Heart right ventricle (tissue), 16 donors: Measurements from ENCODE around the gene CD99L2. TPM values are rescaled to one million over a fixed set of nuclear protein-coding genes. Genes with fewer than 3 reads are reported as not detected.

Experiments
- ATAC-seq, 8 donors: fragments of 200-7000 bp; cut with Tn5 transposase; one replicate each; pipeline ENCODE4 v1.9.1; 2020; ENCODE audit warnings: mild to moderate bottlenecking in 8 of 8, moderate library complexity in 8 of 8, moderate number of reproducible peaks in 1 of 8
- DNase-seq, 2 donors: peaks; one replicate each; pipeline ENCODE4 v3.0.0-alpha.2; 2020
- H3K27ac ChIP-seq, 10 donors: fragments of 200-600 bp; sonication (generic) in 2 of 10; one replicate each; pipeline versions ENCODE4 v1.5.0 to v1.8.0; 2020 to 2022; ENCODE audit warnings: mild to moderate bottlenecking in 3 of 10
- H3K27me3 ChIP-seq, 7 donors: fragments of 200-600 bp; one replicate each; pipeline ENCODE4 v1.8.0; 2021 to 2022; ENCODE audit warnings: mild to moderate bottlenecking in 2 of 7
- H3K36me3 ChIP-seq, 9 donors: fragments of 200-600 bp; sonication (generic) in 1 of 9; one replicate each; pipeline versions ENCODE4 v1.5.0 to v1.8.0; 2020 to 2022; ENCODE audit warnings: mild to moderate bottlenecking in 2 of 9
- H3K4me1 ChIP-seq, 9 donors: fragments of 200-600 bp; sonication (generic) in 1 of 9; one replicate each; pipeline versions ENCODE4 v1.5.0 to v1.8.0; 2020 to 2022; ENCODE audit warnings: mild to moderate bottlenecking in 4 of 9
- H3K4me3 ChIP-seq, 10 donors: fragments of 200-600 bp; sonication (generic) in 2 of 10; one replicate each; pipeline versions ENCODE4 v1.5.0 to v1.8.0; 2020 to 2022; ENCODE audit warnings: mild to moderate bottlenecking in 7 of 10, moderate library complexity in 2 of 10
- H3K9me3 ChIP-seq, 11 donors: fragments of 200-600 bp in 10 of 11; sonication (generic) in 2 of 11; one replicate each; pipeline versions ENCODE4 v1.5.0 to v1.8.0; 2013 to 2022; ENCODE audit warnings: mild to moderate bottlenecking in 2 of 11, control low read depth in 1 of 11, moderate library complexity in 1 of 11
- CTCF ChIP-seq, 9 donors: fragments of 200-600 bp; sonication (generic) in 2 of 9; IDR thresholded peaks; one replicate each; pipeline versions ENCODE4 v1.5.0 to v1.8.0; 2021 to 2022; ENCODE audit warnings: antibody characterized with exemption in 9 of 9, mild to moderate bottlenecking in 5 of 9, moderate library complexity in 1 of 9
- WGBS, 2 donors: extraction: QIAGEN DNeasy Blood & Tissue Kit; methylation state at CpG; one replicate each; pipeline ENCODE4 v1.1.7; 2013; ENCODE audit warnings: inconsistent platforms in 1 of 2; 5-methylcytosine and 5-hydroxymethylcytosine counted together
- intact Hi-C, 10 donors: fragments of 100-400 bp; cut with DNase I; formaldehyde crosslinking; loops; one replicate each; pipeline versions ENCODE4 v1.11.1 to v1.14.2; 2022
- polyA plus RNA-seq, 2 donors: library from polyadenylated mRNA; stranded (reverse); fragments of 200-250 nt; gene quantifications; one replicate each; pipeline ENCODE4 v1.2.3, GENCODE V29; 2013
- total RNA-seq, 10 donors: library from RNA; stranded (reverse); fragmentation: NEBNext Ultra II Directional in 3 of 10; extraction: Animal tissue kit (Norgen Biotek cat#: 25700) in 3 of 10; gene quantifications; one replicate each; pipeline versions ENCODE4 v1.2.1 to v1.2.4, GENCODE V29; 2021 to 2023
- donor health status: Arrhythmogenic right ventricular cardiomyopathy.
- donor health status: ischemic (EF 13 %, LVEDD 7.1; RV severe dilation, severe dysfunction).
- donor health status: healthy with polysubstance abuse.
- donor health status: DM: no; HTN: yes; CAD: no.
- donor health status: DM: no; HTN: no; CAD: no.
- donor health status: ischemic (EF 25% LVEDD 6.9; RV normal size, moderate dysfunction).
- donor health status: ischemic (EF 25% LVEDD 5.7; RV mildly dilated, moderate dysfunction).
- donor health status: healthy.
- donor health status: DM: yes; HTN: yes; CAD: no.
- donor health status: Ischemic cardiomyopathy.
- donor health status: ischemic (EF 35%, LVEDD 5.7; RV mildly dilated, moderate dysfunction).
- donor health status: nonischemic (EF 11% LVEDD 7.7; RV severe dilation, severe dysfunction).
- donor health status: DM: yes; HTN: yes; CAD: no.
- donor health status: PGD.
- donor health status: ischemic (EF 29% LVEDD 5.4; RV normal size, mild dysfunction).
- donor health status: nonischemic (EF 23%, LVEDD 6.1; RV moderate dilation, normal function).

Gene CD99L2
- total and polyA plus RNA-seq, 12 donors = 32.6 to 122 (median 78.8) TPM

GRCh38 chrX:150813922-150814321, 84.5 kb downstream of the CD99L2 start:
- intact Hi-C loops = no loop called here
- TF ChIP-seq CTCF (IDR thresholded peaks at IDR 0.05) = no peak
- H3K27ac ChIP-seq = no peak overlapping the region
- peaks cover 0 to 8% (median 0%) of the 10 kb centered on the region in 9 donors for H3K4me1 ChIP-seq
- no peak overlapping the region for H3K4me3 ChIP-seq
- peaks cover 0 to 14% (median 0%) of the 10 kb centered on the region in 11 donors for H3K9me3 ChIP-seq
- no peaks in the 10 kb centered on the region for H3K27me3 ChIP-seq
- WGBS, 2 donors = 91 to 94% methylated on average over 5 of the region's 5 CpGs
- ATAC-seq (no peak), DNase-seq (no peak)
- peaks cover 0 to 8% (median 0%) of the 10 kb centered on the region in 9 donors for H3K36me3 ChIP-seq

GRCh38 chrX:150806827-150807226, 91.6 kb downstream of the CD99L2 start:
- Histone ChIP-seq H3K4me3 (no peak overlapping the region), H3K9me3 (no peaks in the 10 kb centered on the region), H3K27me3 (no peaks in the 10 kb centered on the region), H3K4me1 (no peaks in the 10 kb centered on the region), H3K36me3 (peaks cover 0 to 4% (median 0%) of the 10 kb centered on the region in 9 donors), H3K27ac (no peak overlapping the region)
- WGBS, 2 donors = 95 to 100% methylated on average over 1 of the region's 1 CpG
- DNase-seq (no peak), ATAC-seq (no peak)
- intact Hi-C loops = no loop called here
- TF ChIP-seq CTCF (IDR thresholded peaks at IDR 0.05) = no peak

GRCh38 chrX:150805736-150806135, 92.7 kb downstream of the CD99L2 start:
- H3K27ac ChIP-seq = no peak overlapping the region
- H3K9me3 ChIP-seq = no peaks in the 10 kb centered on the region
- WGBS, 2 donors = 91 to 95% methylated on average over 2 of the region's 2 CpGs
- no peak for TF ChIP-seq CTCF (IDR thresholded peaks at IDR 0.05)
- DNase-seq (no peak), ATAC-seq (no peak)
- peaks cover 0 to 4% (median 0%) of the 10 kb centered on the region in 9 donors for H3K36me3 ChIP-seq
- no peaks in the 10 kb centered on the region for H3K4me1 ChIP-seq
- intact Hi-C loops = no loop called here
- H3K4me3 ChIP-seq = no peak overlapping the region
- no peaks in the 10 kb centered on the region for H3K27me3 ChIP-seq

GRCh38 chrX:150792949-150793527, 105.4 kb downstream of the CD99L2 start:
- no peak overlapping the region for H3K27ac ChIP-seq
- peaks cover 0 to 54% (median 0%) of the 10 kb centered on the region in 9 donors for H3K36me3 ChIP-seq
- H3K4me3 ChIP-seq = no peak overlapping the region
- H3K9me3 ChIP-seq = no peaks in the 10 kb centered on the region
- WGBS, 2 donors = 91% methylated on average over 5 of the region's 5 CpGs
- ATAC-seq = no peak
- TF ChIP-seq CTCF (IDR thresholded peaks at IDR 0.05) = no peak
- intact Hi-C loops = no loop called here
- no peaks in the 10 kb centered on the region for H3K4me1 ChIP-seq
- H3K27me3 ChIP-seq = no peaks in the 10 kb centered on the region
- no peak for DNase-seq
